ENCODE data around the gene TAPT1. TPM values are rescaled to one million over a fixed set of nuclear protein-coding genes. Genes with fewer than 3 reads are reported as not detected.
A peak's percentile ranks its signal among the peaks of the same experiment; 100 is the strongest.

Gene TAPT1
- total and polyA plus RNA-seq, 2 of the 13 experiments (the other 11 are each of a cell fraction or from before 2014, with no cell fraction given): 24.5 to 25.3 TPM

DNA sequence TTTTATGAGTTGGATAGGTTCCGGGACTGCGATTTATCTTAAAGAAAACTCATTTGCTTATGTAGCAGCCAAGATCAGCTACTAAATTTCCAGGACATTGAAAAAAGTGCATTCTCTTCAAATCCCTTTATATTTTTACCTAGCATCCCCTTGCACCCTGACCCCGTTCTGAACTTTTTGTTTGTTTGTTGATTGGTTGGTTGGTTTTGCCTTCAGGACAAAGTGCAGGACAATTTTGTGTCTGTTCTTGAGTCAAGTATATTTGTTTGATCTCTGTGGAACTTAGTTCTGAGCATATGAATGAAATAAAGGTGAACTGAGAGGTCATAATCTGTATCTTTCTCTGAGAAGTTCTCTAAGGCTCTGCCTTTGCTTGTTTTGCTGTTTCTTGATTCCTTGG lies 12.8 kb upstream of the TAPT1 start:
- H3K4me2 ChIP-seq (ENCODE audit: low read depth, low read length): peak overlapping the region; percentile 8; the same call in 1 of the 2 replicates
- H3K27me3 ChIP-seq (ENCODE audit: control insufficient read depth in 1 of 2, insufficient read depth in 2 of 2, low read length in 2 of 2): no peaks in the 10 kb centered on the region
- H3K4me1 ChIP-seq (ENCODE audit: insufficient read depth, low read length): peaks cover 19% of the 10 kb centered on the region
- 65% methylated on average over 3 of the region's 3 CpGs for WGBS (ENCODE audit: low lambda C conversion rate)
- BruUV-seq (replicated peaks): no TSS peak
- ATAC-seq (peak; percentile 28), FAIRE-seq (no peak), DNase-seq (ENCODE audit: low spot score) (no peak)
- POLR2A ChIA-PET: interaction anchor here (1.3 kb wide), 1 partner anchor 15 kb away, joined by 3 read pairs; no protein-coding TSS in a partner anchor
- no peak overlapping the region for H3K9ac ChIP-seq (ENCODE audit: insufficient read depth, low read depth, low read length)
- in situ Hi-C loops (cut with HindIII; ENCODE audit: extremely low pct_ligation_motif_present, low pct_unique_long_range_greater_than_20kb) (no loop called here), intact Hi-C loops (cut with micrococcal nuclease; ENCODE audit: unreplicated experiment) (no loop called here)
- no peaks in the 10 kb centered on the region for H3K79me2 ChIP-seq (ENCODE audit: insufficient read depth, low read length)
- H3K27ac ChIP-seq (ENCODE audit: extremely low read length, insufficient read depth, low read length): no peak overlapping the region
- H4K20me1 ChIP-seq (ENCODE audit: insufficient read depth, low read length): no peaks in the 10 kb centered on the region
- H3K4me3 ChIP-seq (replicated peaks in 1 of 3; ENCODE audit: insufficient read depth in 1 of 3, low read depth in 2 of 3, low read length in 3 of 3): no peak overlapping the region
- no peaks in the 10 kb centered on the region for H3K9me3 ChIP-seq (ENCODE audit: low read length)
- H3K36me3 ChIP-seq (replicated peaks in 1 of 2; ENCODE audit: control insufficient read depth in 1 of 2, insufficient read depth in 2 of 2, low read length in 2 of 2): no peaks in the 10 kb centered on the region
- no peak overlapping the region for H2AFZ ChIP-seq (ENCODE audit: low read length)
- CTCF ChIA-PET (ENCODE audit: low intra/inter-chr PET ratio, low total read pairs): no interaction called here
- TF ChIP-seq SP2 (CRISPR knock-in tag; IDR thresholded peaks at IDR 0.05) (no peak), MED8 (CRISPR knock-in tag; IDR thresholded peaks at IDR 0.05; ENCODE audit: insufficient replicate concordance) (no peak), ZFP36 (IDR thresholded peaks at IDR 0.05; ENCODE audit: borderline replicate concordance, low read depth, low read length, partially characterized antibody) (no peak), PITX1 (CRISPR knock-in tag; IDR thresholded peaks at IDR 0.05) (no peak), ZFAT (CRISPR knock-in tag; conservative IDR thresholded peaks at IDR 0.05) (no peak), RFXANK (CRISPR knock-in tag; IDR thresholded peaks at IDR 0.05) (no peak), RARA (CRISPR knock-in tag; IDR thresholded peaks at IDR 0.05) (peak; percentile 28; the same call in 1 of the 2 replicates), NFIC (IDR thresholded peaks at IDR 0.05; ENCODE audit: low read length) (no peak), SATB2 (CRISPR knock-in tag; IDR thresholded peaks at IDR 0.05) (no peak), MED13 (CRISPR knock-in tag; IDR thresholded peaks at IDR 0.05) (no peak), FOXP1 (IDR thresholded peaks at IDR 0.05) (no peak), FOXP1 (CRISPR knock-in tag; IDR thresholded peaks at IDR 0.05) (peak; percentile 21; the same call in 1 of the 2 replicates), ZSCAN9 (CRISPR knock-in tag; IDR thresholded peaks at IDR 0.05; ENCODE audit: borderline replicate concordance) (no peak), ATF1 (CRISPR knock-in tag; IDR thresholded peaks at IDR 0.05) (no peak), MIXL1 (CRISPR knock-in tag; IDR thresholded peaks at IDR 0.05) (no peak), NCOR1 (IDR thresholded peaks at IDR 0.05; ENCODE audit: borderline replicate concordance, low read length) (peak; percentile 33; the same call in 1 of the 2 replicates), TBX3 (IDR thresholded peaks at IDR 0.05; ENCODE audit: borderline replicate concordance) (no peak), SP1 (IDR thresholded peaks at IDR 0.05) (no peak), SP1 (CRISPR knock-in tag; IDR thresholded peaks at IDR 0.05) (no peak)
- TF ChIP-seq, protein P1, sequence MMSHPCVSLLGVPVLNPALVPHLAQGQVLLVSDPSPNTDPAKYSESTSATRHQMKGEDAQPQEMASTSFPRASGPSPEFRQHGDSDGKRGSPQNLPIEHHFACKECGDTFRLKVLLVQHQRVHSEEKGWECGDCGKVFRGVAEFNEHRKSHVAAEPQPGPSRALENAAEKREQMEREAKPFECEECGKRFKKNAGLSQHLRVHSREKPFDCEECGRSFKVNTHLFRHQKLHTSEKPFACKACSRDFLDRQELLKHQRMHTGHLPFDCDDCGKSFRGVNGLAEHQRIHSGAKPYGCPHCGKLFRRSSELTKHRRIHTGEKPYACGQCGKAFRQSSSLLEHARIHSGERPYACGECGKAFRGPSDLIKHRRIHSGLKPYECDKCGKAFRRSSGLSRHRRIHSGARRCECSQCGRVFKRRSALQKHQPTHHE (CRISPR knock-in tag; IDR thresholded peaks at IDR 0.05; ENCODE audit: borderline replicate concordance): no peak
- TF ChIP-seq, protein P2, sequence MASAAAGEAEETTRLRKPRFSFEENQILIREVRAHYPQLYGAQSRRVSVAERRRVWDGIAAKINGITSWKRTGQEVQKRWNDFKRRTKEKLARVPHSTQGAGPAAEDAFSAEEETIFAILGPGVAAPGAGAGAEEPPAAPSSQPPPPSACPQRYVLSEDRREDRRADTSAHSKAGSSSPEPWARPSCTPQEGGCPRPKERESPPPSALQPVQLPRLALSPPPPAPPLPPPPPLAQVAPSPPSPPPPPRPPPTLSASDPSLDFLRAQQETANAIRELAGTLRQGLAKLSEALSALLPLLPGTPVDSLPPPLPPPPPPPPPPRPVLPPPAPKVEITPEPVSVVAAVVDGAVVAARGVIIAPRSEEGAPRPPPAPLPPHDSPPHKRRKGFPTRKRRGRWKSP (CRISPR knock-in tag; IDR thresholded peaks at IDR 0.05): no peak
- TF ChIP-seq, protein P3, sequence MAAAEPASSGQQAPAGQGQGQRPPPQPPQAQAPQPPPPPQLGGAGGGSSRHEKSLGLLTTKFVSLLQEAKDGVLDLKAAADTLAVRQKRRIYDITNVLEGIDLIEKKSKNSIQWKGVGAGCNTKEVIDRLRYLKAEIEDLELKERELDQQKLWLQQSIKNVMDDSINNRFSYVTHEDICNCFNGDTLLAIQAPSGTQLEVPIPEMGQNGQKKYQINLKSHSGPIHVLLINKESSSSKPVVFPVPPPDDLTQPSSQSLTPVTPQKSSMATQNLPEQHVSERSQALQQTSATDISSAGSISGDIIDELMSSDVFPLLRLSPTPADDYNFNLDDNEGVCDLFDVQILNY (CRISPR knock-in tag; conservative IDR thresholded peaks at IDR 0.05): no peak
- TF ChIP-seq, protein P4, sequence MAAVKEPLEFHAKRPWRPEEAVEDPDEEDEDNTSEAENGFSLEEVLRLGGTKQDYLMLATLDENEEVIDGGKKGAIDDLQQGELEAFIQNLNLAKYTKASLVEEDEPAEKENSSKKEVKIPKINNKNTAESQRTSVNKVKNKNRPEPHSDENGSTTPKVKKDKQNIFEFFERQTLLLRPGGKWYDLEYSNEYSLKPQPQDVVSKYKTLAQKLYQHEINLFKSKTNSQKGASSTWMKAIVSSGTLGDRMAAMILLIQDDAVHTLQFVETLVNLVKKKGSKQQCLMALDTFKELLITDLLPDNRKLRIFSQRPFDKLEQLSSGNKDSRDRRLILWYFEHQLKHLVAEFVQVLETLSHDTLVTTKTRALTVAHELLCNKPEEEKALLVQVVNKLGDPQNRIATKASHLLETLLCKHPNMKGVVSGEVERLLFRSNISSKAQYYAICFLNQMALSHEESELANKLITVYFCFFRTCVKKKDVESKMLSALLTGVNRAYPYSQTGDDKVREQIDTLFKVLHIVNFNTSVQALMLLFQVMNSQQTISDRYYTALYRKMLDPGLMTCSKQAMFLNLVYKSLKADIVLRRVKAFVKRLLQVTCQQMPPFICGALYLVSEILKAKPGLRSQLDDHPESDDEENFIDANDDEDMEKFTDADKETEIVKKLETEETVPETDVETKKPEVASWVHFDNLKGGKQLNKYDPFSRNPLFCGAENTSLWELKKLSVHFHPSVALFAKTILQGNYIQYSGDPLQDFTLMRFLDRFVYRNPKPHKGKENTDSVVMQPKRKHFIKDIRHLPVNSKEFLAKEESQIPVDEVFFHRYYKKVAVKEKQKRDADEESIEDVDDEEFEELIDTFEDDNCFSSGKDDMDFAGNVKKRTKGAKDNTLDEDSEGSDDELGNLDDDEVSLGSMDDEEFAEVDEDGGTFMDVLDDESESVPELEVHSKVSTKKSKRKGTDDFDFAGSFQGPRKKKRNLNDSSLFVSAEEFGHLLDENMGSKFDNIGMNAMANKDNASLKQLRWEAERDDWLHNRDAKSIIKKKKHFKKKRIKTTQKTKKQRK (IDR thresholded peaks at IDR 0.05; ENCODE audit: low read length): no peak

Measured in HepG2 (cell line).